Measurements from ENCODE around the gene EXOC2.

EXOC2 gene

GRCh38 chr6:692858-693722 is at the start of gene EXOC2:
EXOC2 (minus strand) TSS chr6:693139; CDS start chr6:637818, 55,321 bp downstream.
- DNase-seq = peak; percentile 78

GRCh38 chr6:741410-742339 is 48.7 kb upstream of the EXOC2 start:
- no peak for DNase-seq

- DNase-seq = no peak
These were observed 43.9 kb upstream of the EXOC2 start for GRCh38 chr6:736657-737446.

DNA sequence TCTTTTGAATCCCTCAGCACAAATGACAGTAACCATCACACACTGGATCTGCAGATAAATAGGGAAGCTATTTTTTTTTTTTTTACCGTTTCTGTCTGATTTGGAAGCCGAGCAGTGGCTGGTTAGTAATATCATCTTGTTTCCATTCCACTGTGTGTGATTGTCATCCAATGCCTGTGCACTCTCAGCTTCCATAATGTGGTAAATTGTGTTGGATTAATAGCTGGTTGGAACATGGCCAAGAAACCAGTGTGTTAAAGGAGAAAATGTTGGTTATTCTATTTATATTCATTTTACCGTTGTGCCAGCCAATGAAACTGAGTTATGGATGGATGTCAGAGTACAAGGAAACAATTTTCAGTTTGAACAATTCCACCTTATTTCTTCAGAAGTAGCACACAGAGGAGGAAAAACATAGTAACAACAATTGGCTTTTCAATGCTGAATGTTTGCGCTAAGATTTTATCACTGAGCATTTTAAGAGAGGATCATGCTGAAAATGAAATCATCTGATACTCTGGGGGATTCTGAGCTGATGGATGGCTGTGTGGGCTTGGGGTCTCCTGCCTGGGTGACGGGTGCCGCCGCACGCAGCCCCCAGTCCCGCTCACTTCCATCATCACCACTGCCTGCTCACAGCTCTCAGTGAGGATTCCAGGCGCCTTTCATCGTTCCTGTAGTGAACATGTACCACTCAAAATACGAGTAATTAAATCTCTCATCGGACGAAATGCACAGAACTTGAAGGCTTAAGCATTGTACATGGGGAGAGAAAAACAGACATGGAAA is 40.7 kb upstream of the EXOC2 start:
- DNase-seq = no peak

GRCh38 chr6:731924-732323 is 39.0 kb upstream of the EXOC2 start:
- no peak for DNase-seq

GRCh38 chr6:729606-730320 is 36.8 kb upstream of the EXOC2 start:
- no peak for DNase-seq

- DNase-seq = no peak
These were observed 34.9 kb upstream of the EXOC2 start for GRCh38 chr6:727856-728255.

GRCh38 chr6:723540-723939 is 30.6 kb upstream of the EXOC2 start:
- DNase-seq = no peak

DNA sequence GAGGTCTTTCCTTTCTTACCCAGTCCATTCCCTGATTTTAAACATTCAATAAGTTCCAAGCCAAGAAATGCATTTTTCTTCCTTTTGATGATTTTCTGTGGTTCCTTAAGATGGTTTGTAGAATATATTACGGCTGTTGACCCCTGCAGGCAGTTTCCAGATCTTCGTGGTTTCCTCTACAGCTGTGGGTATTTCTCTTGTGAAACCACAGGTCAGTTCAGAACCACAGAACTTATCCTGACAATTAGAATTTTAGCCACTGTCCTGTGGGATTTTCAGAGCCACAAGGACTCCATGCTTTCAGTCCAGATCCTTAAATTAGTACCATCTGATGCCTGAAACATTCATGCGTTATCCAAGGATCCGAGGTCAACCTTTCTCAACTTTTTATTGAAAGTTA is 29.7 kb upstream of the EXOC2 start:
- DNase-seq = no peak

- DNase-seq = peak; percentile 55
These were observed 29.2 kb upstream of the EXOC2 start for GRCh38 chr6:722077-722524.

GRCh38 chr6:718345-718744 is 25.4 kb upstream of the EXOC2 start:
- no peak for DNase-seq

DNA sequence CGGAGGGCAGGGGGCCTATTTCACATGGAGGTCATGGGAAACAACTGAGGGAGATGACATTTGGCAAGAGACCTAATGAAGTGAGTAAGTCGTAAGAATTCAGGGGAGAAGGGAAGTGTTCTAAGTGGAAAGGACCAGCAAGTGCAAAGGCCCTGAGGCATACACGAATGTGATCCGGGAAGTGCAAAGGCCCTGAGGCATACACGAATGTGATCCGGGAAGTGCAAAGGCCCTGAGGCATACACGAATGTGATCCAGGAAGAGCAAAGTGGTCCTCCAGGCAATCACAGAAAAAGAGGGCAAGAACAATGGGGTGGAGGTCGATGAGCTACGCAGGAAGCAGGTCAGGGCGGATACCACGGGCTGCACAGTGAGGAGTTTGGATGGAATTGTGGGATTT is 24.2 kb upstream of the EXOC2 start:
- no peak for DNase-seq

GRCh38 chr6:715709-716491 is 23.0 kb upstream of the EXOC2 start:
- DNase-seq = no peak

- no peak for DNase-seq
These were observed 21.2 kb upstream of the EXOC2 start for GRCh38 chr6:714100-714499.

- no peak for DNase-seq
These were observed 20.4 kb upstream of the EXOC2 start for GRCh38 chr6:713351-713750.

- no peak for DNase-seq
These were observed 19.9 kb upstream of the EXOC2 start for GRCh38 chr6:712805-713204.

DNA sequence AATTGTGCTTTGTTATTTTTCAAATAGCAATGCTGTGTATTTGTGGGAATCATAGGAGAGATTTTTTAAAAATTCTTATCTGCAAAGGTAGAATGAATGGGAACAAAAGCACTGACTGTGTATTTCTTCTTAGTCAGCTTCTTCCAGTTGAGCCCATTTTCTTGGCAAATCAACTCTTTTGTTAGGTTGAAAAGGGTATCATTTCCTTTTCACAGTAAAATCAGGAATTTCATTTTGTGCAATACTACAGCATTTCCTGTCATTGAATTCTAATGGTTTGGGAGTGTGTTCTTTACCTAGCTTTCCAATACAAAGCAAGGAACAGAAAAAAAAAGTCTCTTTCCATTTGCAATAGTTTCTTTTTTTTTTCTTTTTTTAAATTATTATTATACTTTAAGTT is 19.0 kb upstream of the EXOC2 start:
- DNase-seq = no peak

DNA sequence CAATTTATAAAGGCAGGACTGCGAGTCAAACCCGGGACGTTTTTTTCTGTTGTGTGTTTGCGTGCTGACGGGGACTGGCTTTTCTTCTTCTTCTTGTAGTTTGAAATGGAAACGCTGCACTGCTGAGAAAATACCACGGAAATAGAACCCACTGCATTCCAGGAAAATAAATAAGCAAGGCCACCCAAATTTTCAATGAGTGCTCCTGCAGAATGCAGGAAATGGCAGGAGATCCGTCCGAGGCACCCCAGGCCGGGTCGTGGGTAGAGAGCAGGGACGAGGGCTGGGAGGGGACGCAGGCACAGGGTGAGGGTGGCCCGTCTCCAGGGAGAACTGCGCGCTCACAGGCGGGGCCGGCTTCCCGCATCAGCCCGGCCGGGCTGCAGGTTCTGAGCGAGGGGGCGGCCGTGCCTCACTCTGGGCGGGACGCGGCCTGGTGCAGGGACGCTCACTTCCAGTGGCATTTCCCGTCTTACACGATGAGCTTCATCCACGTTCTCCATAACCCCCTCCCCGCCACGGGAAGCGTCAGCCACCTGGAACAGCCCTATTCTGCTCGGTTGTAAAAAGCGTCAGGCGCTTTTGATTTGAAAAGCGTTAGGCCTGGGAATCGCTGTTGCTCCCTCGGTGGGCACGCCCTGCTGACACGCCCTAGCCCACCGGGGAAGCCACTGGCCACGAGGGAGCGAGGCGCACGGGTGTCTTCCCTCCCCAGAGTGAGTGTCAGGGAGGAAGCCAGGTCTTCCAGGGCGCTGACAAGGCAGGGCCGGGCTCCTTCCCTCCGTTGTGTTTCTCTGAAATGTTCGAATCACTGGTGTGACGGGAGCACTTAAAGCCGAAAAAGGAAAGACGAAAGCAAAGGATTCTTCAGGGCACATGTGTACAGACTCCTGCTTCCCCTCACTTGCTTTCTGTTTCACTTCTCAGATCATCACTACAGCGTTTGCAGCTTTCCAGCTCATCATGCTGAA is 17.9 kb upstream of the EXOC2 start:
- DNase-seq = peak; percentile 40

- DNase-seq = no peak
These were observed 16.6 kb upstream of the EXOC2 start for GRCh38 chr6:709471-710056.

Measured in activated effector memory CD4-positive, alpha-beta T cell treated with Interleukin-2 at 50 U/mL for 16 hours (primary cell).